ENCODE measurements around the gene ACSL3.

ACSL3 gene

DNA sequence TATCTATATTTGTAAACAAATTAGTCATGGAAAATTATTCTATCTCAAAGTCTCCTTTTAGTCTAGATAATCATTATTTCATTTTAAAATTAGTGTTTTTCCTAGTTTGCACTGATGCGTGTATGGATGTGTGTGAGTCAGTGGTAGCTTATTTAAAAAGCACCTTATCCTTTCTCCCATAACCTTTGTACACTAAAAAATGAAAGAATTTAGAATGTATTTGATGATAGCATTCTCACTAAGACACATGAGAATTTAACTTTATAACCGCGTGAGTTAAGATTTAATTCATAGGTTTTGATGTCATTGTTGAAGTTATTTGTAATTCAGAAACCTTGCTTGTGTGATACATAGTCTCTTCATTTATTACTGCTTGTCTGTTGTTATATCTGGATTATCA is 81.7 kb downstream of the ACSL3 start:
- no peak for DNase-seq (ENCODE audit: low read depth in 2 of 2)

DNA sequence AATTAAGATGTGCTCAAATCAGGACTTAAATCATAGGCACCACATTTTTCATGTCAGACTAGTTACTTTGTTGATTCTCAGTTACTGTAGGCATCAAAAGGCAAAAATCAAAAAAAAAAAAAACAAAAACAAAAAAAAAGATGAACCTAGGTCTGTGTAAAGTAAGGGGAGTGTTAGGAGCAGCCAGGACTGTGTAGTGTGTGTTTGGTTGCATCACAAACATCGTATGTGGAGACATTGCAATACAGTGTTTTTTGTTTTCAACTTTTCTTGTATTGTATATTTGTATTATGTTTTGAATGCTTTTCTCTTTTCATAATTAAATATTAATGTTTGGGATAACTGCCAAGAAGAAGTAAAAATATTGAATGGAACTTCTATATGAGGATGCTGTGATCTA is 82.1 kb downstream of the ACSL3 start:
- no peak for DNase-seq (ENCODE audit: low read depth in 2 of 2)

DNA sequence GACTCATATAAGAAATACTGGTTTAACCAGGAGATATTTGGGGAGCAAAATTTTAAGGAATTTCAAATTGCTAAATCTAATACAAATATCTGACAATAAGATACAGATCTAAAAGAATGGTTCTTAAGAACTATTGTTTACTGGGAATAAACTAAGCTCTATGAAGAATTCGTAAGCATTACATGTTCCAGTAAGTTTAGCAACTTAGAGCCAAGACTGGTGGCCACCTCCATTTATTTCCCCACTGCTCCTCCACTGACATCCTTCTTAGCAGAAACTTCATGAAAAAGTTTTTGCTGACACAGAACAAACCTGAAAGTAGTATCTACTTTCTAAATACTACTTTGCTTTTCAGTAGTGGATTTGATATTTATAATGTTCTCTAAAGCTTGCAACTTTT is 83.0 kb downstream of the ACSL3 start:
- no peak for DNase-seq (ENCODE audit: low read depth in 2 of 2)

DNA sequence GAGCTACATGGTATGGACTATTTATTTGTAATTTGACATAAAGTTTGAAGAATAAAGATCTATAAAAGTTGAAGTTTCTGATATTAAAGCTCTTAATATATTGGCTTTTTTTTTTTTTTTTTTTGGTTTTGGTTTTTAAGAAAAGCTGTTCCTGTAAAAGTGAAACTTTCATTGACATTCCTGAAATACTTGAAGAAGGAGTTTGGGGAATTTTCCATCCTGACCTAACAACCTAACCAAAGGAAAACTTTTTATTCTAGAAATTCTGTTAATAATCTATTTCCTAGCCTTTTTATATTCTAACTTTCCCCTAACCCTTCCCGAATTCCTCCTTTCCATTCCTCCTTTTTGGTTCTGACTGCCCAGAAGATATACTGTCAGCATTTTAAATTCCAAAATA is 83.7 kb downstream of the ACSL3 start:
- DNase-seq (ENCODE audit: low read depth in 2 of 2), result no peak

DNA sequence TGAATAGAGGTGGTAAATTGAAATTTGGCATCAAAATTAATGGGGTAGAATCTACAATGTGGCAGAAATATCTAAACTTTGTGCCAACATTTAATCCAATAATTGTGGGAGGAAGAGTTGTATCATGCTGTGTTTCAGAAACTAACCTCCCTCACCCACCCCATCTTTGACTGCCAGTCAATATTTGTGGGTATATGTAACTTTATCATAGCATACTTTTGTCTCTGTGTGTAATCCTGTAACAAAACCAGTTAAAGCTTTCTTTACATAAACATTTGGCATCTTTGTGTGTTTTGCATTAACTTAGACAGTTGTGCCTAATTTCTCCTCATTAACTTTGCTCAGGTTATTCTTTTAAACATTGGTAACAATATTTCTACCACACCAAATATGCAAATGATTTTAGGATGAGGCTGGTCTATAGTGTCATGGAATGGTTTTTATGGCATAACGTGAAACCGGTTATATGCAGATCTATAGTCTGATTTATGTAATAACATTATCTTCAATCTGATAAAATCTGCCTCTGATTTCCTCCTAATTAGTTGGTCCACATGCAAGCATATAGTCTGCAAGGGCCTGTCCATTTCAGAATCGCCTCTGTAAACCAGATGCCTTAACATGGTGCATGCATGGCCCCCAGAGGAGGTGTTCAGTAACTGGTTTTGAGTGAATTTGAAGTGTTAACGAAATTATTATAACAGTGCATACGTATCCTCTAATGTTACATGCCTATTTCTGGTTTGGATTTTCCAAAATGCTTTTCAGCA is 84.3 kb downstream of the ACSL3 start:
- no peak for DNase-seq (ENCODE audit: low read depth in 2 of 2)

DNA sequence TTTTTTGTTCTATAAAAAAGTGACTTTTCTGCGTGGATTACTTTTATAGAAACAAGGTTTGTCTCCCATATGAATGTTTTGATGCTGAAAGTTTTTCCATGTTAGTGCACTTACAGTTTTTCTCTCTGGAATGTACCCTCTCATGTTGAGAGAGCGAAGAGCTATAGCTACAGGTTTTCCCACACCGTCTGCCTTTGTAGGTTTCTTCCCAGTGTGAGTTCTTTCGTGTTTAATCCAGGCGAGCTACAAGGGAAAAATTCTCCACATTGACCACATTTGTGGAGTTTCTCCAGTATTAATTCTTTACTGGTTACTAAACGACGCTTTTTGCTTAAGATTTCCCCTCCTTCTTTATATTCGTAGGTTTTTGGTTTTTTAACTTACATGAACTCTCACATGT is 85.1 kb downstream of the ACSL3 start:
- no peak for DNase-seq (ENCODE audit: low read depth in 2 of 2)

DNA sequence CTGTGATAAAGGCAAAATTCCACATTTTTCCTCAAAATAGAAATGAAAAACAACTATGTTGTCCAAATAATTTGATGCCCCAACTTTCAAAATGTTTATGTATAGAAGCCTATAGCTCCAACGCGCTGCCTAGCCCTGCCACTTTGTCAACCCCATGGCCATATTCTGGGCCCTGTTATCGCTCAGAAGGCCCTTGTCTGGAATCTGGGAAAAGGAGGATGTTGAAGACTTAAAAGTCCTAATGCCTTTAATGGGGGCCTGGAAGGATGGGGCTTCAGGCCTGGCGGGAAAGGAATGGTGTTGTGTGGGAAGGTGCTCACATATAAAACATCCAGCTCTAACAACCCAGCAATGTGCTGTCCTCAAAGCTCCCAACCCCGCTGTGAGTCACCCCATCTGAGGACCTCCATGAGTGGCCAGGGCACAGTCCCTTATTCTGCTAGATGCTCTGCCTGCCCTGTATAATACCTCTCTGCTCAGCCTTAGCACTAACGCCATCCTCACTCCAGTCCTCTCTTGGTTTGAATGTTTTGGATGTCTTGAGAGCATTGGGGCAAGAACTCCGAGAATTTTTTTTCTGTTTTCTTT is 86.0 kb downstream of the ACSL3 start:
- no peak for DNase-seq (ENCODE audit: low read depth in 2 of 2)

DNA sequence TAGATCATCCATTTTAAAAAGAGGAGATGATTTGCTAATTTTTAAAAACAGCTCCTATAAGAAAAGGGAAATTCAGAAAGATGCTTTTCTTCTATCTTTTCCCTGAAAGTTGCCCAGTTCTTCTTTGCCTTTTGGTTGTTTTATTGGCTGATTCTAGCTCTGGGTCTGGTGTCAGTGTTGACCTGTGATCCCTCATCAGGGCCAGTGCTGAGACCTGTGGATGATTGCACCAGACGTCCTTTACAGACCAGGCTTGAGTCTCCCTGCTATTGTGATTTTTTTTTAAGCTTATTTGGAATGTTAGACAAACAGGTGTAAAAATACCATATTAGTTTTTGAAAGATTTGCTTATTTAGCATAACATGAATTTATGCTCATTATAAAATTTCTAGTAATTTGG is 88.2 kb downstream of the ACSL3 start:
- no peak for DNase-seq (ENCODE audit: low read depth in 2 of 2)

DNA sequence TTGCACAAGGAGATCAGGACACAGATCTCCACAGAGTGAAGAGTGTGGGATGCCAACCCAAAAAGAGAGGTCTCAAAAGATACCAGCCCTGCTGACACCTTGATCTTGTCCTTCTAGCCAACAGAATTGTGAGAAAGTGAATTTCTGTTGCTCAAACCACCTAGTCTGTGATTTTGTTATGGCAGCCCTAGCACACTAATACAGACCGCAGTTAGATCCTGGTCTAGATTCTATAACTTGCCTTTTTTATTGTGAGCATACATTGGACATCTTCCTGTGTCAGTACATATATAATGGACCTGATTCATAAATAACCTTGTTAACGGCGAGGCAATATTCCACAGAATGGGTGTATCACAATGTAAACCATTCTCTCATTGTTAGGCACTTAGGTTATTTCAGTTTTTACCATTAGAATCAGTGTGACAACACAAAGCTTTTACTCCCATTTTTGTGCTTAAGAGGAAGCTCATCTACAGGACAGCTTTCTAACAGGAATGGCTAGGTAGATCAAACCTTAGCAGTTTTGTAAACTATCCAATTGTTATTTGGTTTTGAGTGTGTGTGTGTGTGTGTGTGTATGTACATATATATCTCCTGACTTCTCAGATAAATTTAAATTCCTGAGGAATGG is 89.0 kb downstream of the ACSL3 start:
- DNase-seq (ENCODE audit: low read depth in 2 of 2), result no peak

DNA sequence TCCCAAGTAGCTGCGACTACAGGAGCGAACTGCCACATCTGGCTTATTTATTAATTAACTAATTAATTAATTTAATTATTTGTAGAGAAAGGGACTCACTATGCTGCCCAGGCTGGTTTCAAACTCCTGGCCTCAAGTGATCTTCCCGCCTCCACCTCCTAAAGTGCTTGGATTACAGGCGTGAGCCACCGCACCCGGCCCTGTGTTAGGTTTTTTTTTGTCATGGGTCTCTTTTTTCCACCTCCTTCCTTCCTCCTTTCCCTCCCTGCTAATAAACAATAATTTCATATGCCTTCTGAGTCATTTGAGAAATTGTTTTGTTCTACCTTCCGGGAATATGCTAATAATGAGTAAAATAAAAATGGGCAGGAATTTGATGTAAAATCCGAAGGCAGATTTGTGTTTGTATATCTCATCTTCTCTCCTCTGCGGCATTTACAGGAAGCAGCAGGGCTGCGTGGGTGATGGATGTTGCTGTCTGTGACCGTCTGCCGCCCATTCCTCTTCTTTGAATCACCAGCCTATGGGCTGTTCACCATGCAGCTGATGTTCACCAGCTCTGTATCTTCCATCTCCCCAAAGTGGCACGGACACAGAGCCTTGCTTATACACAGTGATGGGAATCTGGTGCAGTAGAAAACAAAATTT is 89.9 kb downstream of the ACSL3 start:
- no peak for DNase-seq (ENCODE audit: low read depth in 2 of 2)

DNA sequence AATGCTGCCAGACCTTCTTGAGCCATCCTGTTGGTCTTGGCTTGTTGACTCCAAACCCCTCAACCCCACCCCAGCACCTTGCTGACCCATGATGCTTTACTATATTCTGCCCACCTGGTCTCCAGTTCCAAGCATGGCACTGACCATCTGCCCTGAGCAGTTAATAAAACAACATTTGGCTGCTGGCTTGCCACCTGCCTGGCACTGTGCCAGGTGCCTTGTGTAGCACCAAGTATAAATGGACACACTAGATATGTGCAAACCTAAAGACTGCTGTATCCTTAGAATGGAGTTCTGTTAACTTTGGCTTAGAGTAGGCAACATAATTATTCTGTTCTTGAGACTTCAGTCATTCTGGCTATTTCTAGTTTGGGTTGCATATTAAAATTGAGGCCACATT is 91.4 kb downstream of the ACSL3 start:
- no peak for DNase-seq (ENCODE audit: low read depth in 2 of 2)

DNA sequence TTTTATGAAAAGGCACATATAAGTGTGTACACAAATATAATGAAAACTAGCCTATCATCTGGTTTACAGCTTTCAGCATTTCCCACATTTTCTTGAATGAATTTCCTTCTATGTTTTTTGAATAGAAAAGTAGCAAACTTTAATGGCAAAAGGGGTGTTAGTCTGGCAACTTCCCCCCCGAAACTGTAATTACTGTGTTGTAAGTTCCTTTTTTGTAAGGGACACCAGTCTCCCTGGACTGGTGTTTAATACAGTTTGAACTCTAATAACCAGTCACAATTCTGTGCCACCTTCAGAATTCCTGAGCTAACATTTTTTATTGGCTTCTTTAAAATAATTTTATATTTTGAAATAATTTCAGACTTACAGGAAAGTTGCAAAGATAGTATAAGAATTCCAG is 94.2 kb downstream of the ACSL3 start:
- DNase-seq (ENCODE audit: low read depth in 2 of 2), result no peak

DNA sequence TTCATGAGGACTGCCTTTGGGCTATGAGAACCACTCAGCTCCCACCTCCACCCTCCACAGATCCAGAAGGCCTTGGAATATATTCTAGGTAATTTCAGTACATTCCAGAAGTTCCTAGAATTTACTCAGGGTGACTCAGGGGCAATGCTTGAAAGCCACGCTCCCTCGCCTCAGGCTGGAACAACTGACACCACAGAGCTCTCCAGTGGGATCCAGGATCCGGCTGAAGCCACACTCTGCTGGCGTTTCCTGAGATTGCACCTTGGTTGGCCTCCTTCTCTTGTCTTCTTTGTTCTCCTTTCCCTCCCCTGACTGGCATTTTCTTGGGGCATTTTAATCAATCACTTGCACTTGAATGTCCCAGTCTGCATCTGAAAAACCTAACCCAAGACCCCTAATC is 98.5 kb downstream of the ACSL3 start:
- no peak for DNase-seq (ENCODE audit: low read depth in 2 of 2)

DNA sequence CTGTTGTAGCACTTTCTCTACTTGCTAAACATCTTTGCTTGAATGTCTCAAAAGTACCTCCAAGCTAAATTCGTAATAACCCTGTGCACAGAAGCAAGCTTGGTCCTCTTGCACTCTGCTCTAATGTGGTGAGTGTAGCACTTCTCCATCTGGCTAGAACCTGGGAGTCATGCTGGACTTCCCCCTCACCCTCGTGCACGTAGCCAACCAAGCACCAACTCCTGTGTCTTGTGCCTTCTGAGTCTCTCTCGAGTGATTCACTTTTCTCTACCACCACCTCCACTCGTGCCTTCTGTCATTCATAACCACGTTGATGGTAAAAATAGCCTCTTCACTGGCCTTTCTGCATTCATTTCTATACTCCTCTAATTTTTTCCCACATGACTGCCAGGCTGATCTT is 99.3 kb downstream of the ACSL3 start:
- no peak for DNase-seq (ENCODE audit: low read depth in 2 of 2)

DNA sequence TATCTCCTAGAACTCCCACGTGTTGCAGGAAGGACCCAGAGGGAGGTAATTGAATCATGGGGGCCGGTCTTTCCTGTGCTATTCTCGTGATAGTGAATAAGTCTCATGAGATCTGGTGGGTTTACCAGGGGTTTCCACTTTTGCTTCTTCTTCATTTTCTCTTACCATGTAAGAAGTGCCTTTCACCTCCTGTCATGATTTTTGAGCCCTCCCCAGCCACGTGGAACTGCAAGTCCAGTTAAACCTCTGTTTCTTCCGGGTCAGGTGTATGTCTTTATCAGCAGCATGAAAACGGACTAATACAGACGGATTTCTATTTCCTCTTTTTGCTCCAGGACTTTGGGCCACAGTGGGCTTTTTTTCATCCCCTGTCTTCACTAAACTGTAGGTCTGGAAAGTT is 102.8 kb downstream of the ACSL3 start:
- DNase-seq (ENCODE audit: low read depth in 2 of 2), result no peak

DNA sequence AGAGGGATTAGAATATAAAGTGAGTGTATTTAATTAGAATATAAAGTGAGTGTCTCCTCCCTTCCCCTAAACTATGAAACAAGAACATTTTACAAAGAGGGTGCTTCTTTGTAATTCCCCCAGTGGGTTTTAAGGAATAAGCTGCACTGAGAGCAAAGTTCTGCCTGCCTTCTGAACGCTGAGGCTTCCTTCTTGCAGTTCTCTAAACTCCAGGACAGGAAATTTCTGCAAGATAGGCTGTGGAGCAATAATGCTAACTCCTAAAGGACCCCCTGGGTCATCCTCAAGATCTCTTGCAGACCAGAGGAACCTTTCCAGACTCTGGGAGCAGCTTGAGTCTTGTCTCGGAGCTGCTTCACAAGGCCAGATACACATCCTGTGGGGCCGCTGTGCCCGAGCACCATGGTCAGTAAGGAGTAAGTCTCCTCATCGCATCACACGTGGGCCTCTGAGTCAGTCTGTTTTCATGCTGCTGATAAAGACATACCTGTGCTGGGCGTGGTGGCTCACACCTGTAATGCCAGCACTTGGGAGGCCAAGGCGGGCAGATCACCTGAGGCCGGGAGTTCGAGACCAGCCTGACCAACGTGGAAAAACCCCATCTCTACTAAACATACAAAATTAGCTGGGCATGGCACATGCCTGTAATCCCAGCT is 103.7 kb downstream of the ACSL3 start:
- no peak for DNase-seq (ENCODE audit: low read depth in 2 of 2)

DNA sequence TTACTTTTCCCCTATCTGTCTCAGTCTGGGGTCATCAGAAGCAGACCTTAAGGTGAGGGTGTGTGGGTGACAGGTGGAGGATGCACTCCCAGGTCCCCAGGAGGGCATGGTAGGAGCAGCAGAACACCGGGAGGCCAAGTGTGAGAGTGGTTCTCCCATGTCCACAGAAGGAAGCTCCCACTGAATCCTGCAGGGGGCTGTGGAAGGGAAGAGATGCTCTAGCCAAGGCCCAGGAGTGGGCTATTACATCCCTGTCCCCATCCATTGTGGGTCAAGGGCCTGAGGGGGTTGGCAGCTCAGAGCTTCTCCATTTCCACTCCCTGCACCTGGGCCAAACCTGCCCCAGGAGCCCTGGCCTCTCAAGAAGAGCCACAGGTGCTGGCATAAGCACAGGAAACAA is 104.7 kb downstream of the ACSL3 start:
- DNase-seq (ENCODE audit: low read depth in 2 of 2), result no peak

DNA sequence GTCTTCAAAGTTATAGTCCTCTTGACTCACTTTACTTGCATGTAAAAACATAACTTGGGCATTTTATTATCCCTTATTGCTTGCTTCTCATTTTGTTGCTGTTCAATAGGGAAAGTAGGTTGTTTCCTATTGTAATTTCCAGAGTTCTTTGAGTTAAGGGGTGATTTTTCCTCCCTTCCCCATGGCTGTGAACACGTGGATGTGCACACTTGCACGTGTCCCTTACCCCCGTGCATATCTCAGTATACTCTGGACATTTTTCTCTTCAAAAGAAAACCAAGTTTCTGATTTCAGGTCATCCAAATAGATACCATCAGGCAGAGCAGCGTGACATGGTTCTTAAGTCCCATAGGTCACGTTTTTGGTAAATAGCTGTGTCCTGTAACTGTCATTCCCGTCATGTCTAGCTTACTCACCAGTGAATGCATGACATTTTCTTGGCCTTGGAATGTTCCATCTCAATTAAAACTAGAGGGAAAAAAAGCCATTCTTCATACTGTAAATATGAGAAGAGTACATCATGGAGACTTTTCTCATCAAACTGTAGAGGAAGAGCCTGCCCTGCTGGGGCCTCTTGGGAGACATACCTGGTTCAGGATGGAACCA is 107.8 kb downstream of the ACSL3 start:
- no peak for DNase-seq (ENCODE audit: low read depth in 2 of 2)

DNA sequence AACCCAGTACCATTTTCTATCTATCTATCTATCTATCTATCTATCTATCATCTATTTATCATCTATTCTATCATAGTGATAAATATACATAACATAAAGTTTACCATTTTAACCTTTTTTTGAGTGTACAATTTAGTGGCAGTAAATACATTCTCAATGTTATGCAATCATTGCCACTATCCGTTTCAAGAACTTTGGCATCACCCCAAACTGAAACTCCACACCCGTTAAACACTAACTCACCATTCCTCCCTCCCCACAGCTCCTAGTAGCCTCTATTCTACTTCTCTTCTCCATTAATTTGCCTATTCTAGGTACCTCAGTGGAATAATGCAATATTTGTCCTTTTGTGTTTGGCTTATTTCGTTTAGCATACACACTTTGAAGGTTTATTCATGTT is 108.7 kb downstream of the ACSL3 start:
- DNase-seq (ENCODE audit: low read depth in 2 of 2), result no peak

DNA sequence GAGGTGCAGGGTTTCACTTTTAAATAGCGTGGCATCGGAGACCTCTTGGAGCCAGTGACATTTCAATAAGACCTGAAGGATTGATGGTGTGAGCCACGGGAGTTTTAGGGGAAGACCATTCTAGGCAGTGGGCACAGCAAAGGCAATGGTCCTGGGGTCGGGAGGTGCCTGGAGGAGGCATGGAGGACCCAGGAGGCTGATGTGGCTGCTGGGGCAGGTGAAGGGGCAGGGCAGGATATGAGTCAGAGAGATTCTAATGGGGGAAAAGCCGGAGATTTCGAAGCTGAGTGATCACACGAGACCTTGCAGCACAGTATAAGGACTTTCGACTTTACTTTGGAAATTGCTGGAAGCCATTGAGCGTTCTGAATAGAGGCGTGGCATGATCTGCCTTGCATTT is 111.6 kb downstream of the ACSL3 start:
- DNase-seq (ENCODE audit: low read depth in 2 of 2), result no peak

DNA sequence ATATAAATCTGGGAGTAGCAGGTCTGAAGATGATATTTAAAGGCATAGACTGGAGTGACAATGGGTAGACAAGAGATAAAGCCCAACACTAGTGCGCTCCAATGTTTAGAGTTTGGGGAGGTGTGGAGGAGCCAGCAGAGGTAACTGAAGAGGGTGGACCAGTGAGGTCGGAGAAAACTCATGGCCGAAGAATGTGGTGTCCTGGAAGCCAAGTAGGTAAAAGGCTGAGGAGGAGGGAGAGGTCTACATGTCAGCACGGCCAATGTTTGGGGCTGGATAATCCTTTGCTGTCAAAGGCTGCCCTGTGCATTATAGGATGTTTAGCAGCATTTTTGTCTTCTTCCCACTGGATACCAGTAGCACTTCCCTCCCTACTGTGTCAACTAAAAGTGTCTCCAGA is 112.4 kb downstream of the ACSL3 start:
- DNase-seq (ENCODE audit: low read depth in 2 of 2), result no peak

DNA sequence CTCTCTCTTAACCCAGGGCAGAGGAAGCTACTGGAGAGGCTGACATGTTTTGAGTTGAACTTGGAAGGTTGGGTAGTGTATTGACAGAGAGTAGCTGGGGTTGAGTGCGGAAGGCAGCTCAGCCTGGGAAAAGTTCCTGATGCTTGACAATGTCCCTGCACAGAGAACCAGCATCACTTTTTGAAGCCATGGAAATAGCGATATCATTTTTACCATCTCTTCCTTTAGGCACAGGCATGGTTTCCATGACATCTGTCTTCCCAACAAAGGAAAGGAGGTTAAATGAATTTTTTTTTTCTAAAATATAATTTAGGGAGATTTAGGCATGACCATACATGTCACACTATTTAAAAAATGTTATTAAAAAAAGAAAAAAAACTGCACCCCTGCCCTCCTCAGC is 112.9 kb downstream of the ACSL3 start:
- DNase-seq (ENCODE audit: low read depth in 2 of 2), result no peak
